HTR-8/SVneo (cell line): ENCODE data around the gene VWF.

Experiments used
- DNase-seq: peaks from one replicate; pipeline ENCODE4 v3.0.0; 2011; ENCODE audit warnings: low spot score, mixed read lengths; ENCODE audit not compliant: insufficient read length
- FAIRE-seq: peaks from 2 replicates; lab custom pipeline; 2011; peaks lifted over from hg19 to GRCh38; lab: Jason Lieb, UNC

Gene VWF

DNA sequence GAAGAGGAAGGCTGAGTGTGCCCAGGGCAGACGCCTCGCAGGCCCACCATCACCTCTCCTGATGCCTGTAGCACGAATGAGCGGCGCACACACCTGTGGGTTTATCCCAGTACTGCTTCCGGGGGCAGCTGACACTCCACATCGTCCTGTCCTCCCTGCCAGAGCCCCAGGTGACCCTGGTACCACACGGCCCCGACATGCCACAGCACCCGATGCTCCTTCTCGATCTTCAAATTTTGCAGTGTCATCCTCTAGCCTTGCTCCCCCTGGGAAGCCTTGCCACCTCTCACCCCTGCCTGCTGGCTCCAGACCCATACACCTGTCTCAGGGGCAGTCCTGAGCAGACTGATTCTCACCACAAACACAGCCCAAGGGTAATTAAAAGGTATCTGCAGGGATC lies 220.0 kb downstream of the VWF start:
- no peak for DNase-seq
- no peak for FAIRE-seq

DNA sequence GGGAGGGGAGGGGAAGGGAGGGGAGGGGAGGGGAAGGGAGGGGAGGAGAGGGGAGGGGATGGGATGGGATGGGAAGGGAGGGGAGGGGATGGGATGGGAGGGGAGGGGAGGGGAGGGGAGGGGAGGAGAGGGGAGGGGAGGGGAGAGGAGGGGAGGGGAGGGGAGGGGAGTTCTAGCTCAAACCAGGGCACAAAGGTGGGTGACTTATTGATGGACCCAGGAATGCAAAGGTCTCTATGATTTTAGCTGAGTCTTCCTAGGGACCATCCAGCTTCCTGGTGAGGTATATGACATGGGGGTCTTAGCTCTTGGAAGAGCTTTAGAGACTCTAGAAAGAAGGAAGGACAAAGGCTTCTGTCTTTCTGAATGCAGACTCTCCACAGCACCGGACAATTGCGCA lies 221.7 kb downstream of the VWF start:
- FAIRE-seq (no peak), DNase-seq (no peak)

DNA sequence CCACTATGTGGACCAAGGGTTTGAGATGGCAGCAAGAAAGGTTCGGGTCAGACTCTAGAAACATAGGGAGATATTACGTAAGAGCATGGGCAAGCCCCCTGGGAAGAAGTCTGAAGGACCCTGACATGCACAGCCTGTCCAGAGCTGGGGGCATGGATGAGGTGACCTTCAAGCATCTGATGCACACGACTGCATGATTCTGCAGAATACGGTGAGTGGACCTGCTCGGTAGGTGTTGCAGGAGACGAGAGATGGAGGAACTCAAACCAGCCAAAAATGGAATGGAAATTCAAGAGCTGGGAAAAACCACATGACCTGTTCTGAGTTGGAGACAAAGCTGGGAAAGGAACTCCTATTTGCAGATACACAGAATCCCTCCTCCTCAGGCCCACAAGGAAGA lies 223.1 kb downstream of the VWF start:
- FAIRE-seq = no peak
- DNase-seq = no peak

- DNase-seq (no peak), FAIRE-seq (no peak)
Measured at GRCh38 chr12:5900533-5901205, 223.8 kb downstream of the VWF start.

- DNase-seq (no peak), FAIRE-seq (no peak)
Measured at GRCh38 chr12:5900076-5900475, 224.4 kb downstream of the VWF start.

GRCh38 chr12:5899675-5900074 lies 224.8 kb downstream of the VWF start:
- FAIRE-seq (no peak), DNase-seq (no peak)

- no peak for DNase-seq
- FAIRE-seq = no peak
Measured at GRCh38 chr12:5898874-5899273, 225.6 kb downstream of the VWF start.
